Gastrocnemius medialis (tissue), 4 donors: Measurements from ENCODE around the gene PTPRN2.

Source experiments
- POLR2A ChIP-seq, 2 donors: fragments of 450-650 bp; IDR thresholded peaks; one replicate each; pipeline ENCODE4 v1.6.1; 2017; ENCODE audit warnings: antibody characterized with exemption in 2 of 2, mild to moderate bottlenecking in 2 of 2, moderate library complexity in 2 of 2
- TF ChIP-seq, protein P1 (sequence below), 5 experiments: fragments of 450-650 bp in 3 of 5; fragments of 200-600 bp in 2 of 5; sonication (generic) in 2 of 5; IDR thresholded peaks in 4 of 5; conservative IDR thresholded peaks in 1 of 5; 1 replicate in 4 of 5; 2 replicates in 1 of 5; pipeline ENCODE4 v1.5.1; 2016 to 2019; ENCODE audit warnings: antibody characterized with exemption in 5 of 5, mild to moderate bottlenecking in 3 of 5, moderate library complexity in 3 of 5

DNA sequence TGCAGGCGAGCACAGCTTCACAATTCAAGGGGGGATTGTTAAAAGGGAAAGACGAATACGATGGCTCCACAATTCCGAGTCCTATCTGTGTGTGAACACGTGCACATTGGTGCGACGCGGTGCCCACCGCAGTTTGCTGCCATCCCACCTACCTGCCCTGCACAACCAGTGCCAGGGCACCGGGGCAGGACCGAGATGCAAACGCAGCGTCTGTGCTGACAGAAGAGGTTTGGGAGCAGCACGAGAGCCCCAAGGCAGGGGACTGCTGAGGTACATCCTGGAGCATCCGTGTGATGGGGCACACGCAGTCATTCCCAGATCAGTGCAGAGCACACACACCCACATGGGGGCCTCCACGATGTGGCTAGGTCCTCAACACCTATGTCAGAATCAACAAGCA is 1029.6 kb downstream of the PTPRN2 start:
- TF ChIP-seq, protein P1, sequence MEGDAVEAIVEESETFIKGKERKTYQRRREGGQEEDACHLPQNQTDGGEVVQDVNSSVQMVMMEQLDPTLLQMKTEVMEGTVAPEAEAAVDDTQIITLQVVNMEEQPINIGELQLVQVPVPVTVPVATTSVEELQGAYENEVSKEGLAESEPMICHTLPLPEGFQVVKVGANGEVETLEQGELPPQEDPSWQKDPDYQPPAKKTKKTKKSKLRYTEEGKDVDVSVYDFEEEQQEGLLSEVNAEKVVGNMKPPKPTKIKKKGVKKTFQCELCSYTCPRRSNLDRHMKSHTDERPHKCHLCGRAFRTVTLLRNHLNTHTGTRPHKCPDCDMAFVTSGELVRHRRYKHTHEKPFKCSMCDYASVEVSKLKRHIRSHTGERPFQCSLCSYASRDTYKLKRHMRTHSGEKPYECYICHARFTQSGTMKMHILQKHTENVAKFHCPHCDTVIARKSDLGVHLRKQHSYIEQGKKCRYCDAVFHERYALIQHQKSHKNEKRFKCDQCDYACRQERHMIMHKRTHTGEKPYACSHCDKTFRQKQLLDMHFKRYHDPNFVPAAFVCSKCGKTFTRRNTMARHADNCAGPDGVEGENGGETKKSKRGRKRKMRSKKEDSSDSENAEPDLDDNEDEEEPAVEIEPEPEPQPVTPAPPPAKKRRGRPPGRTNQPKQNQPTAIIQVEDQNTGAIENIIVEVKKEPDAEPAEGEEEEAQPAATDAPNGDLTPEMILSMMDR (IDR thresholded peaks at IDR 0.05 in 4 of 5, conservative IDR thresholded peaks at IDR 0.05 in 1 of 5) = no peak
- no peak for TF ChIP-seq POLR2A (IDR thresholded peaks at IDR 0.05)
